Thyroid gland (tissue), 4 donors: ENCODE data around the gene FOXL3. TPM values are rescaled to one million over a fixed set of nuclear protein-coding genes. Genes with fewer than 3 reads are reported as not detected.

Experiments
- DNase-seq, 2 donors: peaks; one replicate each; pipeline ENCODE4 v3.0.0-alpha.2; 2019
- H3K27ac ChIP-seq, 3 donors: fragments of 200-600 bp; sonication (generic); 1 replicate in 2 of 3; 2 replicates in 1 of 3; pipeline ENCODE4 v1.5.1; 2016 to 2019; ENCODE audit warnings: mild to moderate bottlenecking in 1 of 3, moderate library complexity in 1 of 3
- H3K27me3 ChIP-seq: fragments of 200-600 bp; sonication (generic); one replicate; pipeline ENCODE4 v1.5.1; 2019
- H3K36me3 ChIP-seq, 2 donors: fragments of 200-600 bp; sonication (generic); one replicate each; pipeline ENCODE4 v1.5.1; 2016 to 2019
- H3K4me1 ChIP-seq, 2 donors: fragments of 200-600 bp; sonication (generic); one replicate each; pipeline ENCODE4 v1.5.1; 2017 to 2019
- H3K4me3 ChIP-seq, 3 donors: fragments of 200-600 bp; sonication (generic); replicated peaks in 1 of 3; 1 replicate in 2 of 3; 2 replicates in 1 of 3; pipeline ENCODE4 v1.5.1; 2016; ENCODE audit warnings: mild to moderate bottlenecking in 1 of 3
- H3K9me3 ChIP-seq: fragments of 200-600 bp; sonication (generic); one replicate; pipeline ENCODE4 v1.5.1; 2017
- POLR2A ChIP-seq, 2 donors: fragments of 450-650 bp; IDR thresholded peaks; one replicate each; pipeline ENCODE4 v1.6.1; 2017; ENCODE audit warnings: antibody characterized with exemption in 2 of 2, mild to moderate bottlenecking in 2 of 2, moderate library complexity in 1 of 2
- WGBS, 2 donors: methylation state at CpG; one replicate each; pipeline ENCODE4 v1.1.5; 2017; 5-methylcytosine and 5-hydroxymethylcytosine counted together
- intact Hi-C: fragments of 100-400 bp; cut with DNase I; formaldehyde crosslinking; loops from one replicate; pipeline ENCODE4 v1.15.1; 2023
- total RNA-seq, 4 donors: library from RNA; depleted of rRNA; stranded (reverse); fragments of >200 nt; gene quantifications; one replicate each; pipeline ENCODE4 v1.2.3, GENCODE V29; 2016
- TF ChIP-seq, protein P1 (sequence below), 6 experiments: fragments of 200-600 bp in 3 of 6; fragments of 450-650 bp in 3 of 6; sonication (generic) in 3 of 6; IDR thresholded peaks; one replicate each; pipeline ENCODE4 v1.5.1; 2016 to 2019; ENCODE audit warnings: antibody characterized with exemption in 6 of 6, mild to moderate bottlenecking in 2 of 6, inconsistent platforms in 1 of 6, moderate library complexity in 1 of 6

The FOXL3 gene
- total RNA-seq, 4 donors from 2014 or later = not detected

DNA sequence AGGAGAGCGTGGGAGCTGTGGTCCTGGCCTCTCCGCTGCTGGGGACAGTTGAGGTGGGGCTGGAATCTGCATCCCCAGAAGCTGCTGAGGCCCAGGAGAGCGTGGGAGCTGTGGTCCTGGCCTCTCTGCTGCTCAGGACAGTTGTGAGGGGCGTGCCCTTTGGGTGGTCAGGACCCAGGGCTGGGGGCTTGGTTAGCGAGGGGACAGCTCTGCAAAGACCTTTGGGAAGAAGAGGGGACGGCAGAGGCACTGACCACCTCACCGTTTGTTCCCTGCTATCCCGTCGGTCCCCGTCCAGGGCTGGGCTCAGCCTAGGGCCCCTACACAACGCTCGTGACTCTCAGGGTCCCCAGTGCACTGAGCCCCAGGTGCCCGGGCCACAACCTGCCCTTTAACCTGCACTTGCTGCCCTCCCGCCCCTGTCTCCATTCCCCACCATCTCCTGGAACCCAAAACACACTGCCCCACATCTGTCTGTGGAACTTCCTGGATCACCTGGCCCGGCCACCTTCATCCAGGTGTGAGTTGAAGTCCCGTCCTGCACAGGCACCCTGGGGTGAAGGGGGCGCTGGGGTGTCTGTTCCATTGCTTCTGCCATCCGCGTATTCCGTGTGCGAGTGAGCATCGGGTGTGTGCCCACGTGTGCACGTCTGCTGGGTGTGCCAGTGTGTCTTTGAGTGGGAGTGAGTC, 14.1 kb downstream of the FOXL3 start:
- H3K4me1 ChIP-seq = no peaks in the 10 kb centered on the region
- intact Hi-C loops = no loop called here
- TF ChIP-seq, protein P1, sequence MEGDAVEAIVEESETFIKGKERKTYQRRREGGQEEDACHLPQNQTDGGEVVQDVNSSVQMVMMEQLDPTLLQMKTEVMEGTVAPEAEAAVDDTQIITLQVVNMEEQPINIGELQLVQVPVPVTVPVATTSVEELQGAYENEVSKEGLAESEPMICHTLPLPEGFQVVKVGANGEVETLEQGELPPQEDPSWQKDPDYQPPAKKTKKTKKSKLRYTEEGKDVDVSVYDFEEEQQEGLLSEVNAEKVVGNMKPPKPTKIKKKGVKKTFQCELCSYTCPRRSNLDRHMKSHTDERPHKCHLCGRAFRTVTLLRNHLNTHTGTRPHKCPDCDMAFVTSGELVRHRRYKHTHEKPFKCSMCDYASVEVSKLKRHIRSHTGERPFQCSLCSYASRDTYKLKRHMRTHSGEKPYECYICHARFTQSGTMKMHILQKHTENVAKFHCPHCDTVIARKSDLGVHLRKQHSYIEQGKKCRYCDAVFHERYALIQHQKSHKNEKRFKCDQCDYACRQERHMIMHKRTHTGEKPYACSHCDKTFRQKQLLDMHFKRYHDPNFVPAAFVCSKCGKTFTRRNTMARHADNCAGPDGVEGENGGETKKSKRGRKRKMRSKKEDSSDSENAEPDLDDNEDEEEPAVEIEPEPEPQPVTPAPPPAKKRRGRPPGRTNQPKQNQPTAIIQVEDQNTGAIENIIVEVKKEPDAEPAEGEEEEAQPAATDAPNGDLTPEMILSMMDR (IDR thresholded peaks at IDR 0.05) = no peak
- TF ChIP-seq POLR2A (IDR thresholded peaks at IDR 0.05) = no peak
- WGBS, 2 donors = 93 to 94% methylated on average over 23 to 24 of the region's 24 CpGs
- H3K36me3 ChIP-seq = no peaks in the 10 kb centered on the region
- no peaks in the 10 kb centered on the region for H3K27me3 ChIP-seq
- no peak overlapping the region for H3K4me3 ChIP-seq
- no peak for DNase-seq
- H3K9me3 ChIP-seq = no peaks in the 10 kb centered on the region
- no peak overlapping the region for H3K27ac ChIP-seq

DNA sequence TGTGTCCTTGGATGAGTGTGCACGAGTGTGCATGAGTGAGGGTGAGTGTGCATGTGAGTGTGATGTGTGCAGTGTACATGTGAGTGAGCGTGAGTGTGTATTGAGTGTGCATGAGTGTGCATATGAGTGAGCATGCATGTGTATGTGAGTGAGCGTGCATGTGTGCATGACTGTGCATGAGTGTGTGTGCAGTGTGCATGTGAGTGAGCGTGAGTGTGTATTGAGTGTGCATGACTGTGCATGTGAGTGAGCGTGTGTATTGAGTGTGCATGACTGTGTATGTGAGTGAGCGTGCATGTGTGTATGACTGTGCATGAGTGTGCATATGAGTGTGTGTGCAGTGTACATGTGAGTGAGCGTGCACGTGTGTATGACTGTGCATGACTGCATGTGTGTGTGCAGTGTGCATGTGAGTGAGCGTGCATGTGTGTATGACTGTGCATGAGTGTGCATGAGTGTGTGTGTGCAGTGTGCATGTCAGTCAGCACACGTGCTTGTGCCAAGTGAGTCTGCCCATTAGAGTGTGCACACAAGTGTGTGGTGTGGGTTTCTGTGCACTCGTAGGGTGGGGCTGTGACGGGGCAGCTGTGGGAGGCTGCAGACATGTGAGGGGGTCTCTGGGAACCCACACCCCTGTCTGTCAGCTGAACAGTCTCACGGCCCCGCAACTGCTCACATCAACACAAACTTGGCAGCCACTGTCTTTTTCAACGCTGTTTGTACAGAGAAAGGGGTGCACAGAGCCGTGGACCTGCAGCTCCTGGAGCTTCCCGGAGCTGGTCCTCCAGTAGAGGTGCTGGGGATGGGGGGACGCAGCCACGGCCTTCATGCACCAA, 14.8 kb downstream of the FOXL3 start:
- no peaks in the 10 kb centered on the region for H3K36me3 ChIP-seq
- H3K4me3 ChIP-seq = no peak overlapping the region
- 75 to 79% methylated on average over 14 to 19 of the region's 19 CpGs for WGBS, 2 donors
- no peak for DNase-seq
- H3K27ac ChIP-seq = no peak overlapping the region
- TF ChIP-seq, protein P1 (IDR thresholded peaks at IDR 0.05) = no peak
- no peak for TF ChIP-seq POLR2A (IDR thresholded peaks at IDR 0.05)
- intact Hi-C loops = no loop called here
- H3K4me1 ChIP-seq = no peaks in the 10 kb centered on the region
- no peaks in the 10 kb centered on the region for H3K27me3 ChIP-seq
- no peaks in the 10 kb centered on the region for H3K9me3 ChIP-seq

DNA sequence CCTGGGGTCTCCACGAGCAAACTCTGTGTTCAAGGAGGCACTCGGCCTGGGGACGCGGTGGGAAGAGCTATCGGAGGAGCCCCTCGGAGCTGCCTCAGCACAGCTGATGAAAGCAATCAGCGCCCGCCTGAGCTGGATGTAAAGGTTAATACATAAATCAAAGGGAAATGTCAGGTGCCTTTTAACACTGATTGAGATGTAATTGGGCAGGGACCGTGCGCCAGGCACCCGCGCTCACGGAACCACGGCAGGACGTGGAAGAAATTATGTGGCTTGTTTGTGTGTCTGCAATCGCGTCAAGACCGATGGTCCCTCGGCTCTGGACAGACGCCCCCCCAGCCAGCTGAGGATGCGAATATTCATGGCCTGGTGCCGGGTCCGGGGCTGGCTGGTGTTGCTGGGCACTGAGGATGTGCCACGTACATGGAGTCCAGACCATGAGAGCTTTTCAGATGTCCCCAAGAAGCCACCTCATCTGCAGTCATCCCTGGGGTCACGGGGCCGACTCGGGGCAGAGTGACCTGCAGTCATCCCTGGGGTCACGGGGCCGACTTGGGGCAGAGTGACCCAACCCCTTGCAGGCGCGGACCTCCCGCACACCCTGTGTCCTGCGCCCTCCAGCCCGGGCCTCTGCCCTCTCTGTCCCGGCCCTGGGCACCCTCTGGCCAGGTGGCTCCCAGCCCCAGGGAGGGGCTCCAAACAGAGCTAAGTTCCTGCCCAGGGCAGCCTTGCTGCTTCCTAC, 15.6 kb downstream of the FOXL3 start:
- no peaks in the 10 kb centered on the region for H3K4me1 ChIP-seq
- H3K27me3 ChIP-seq = no peaks in the 10 kb centered on the region
- DNase-seq = no peak
- TF ChIP-seq, protein P1 (IDR thresholded peaks at IDR 0.05) = no peak
- no peak for TF ChIP-seq POLR2A (IDR thresholded peaks at IDR 0.05)
- 87 to 89% methylated on average over 22 to 25 of the region's 35 CpGs for WGBS, 2 donors
- intact Hi-C loops = no loop called here
- H3K36me3 ChIP-seq = no peaks in the 10 kb centered on the region
- H3K9me3 ChIP-seq = no peaks in the 10 kb centered on the region
- no peak overlapping the region for H3K27ac ChIP-seq
- H3K4me3 ChIP-seq = no peak overlapping the region

DNA sequence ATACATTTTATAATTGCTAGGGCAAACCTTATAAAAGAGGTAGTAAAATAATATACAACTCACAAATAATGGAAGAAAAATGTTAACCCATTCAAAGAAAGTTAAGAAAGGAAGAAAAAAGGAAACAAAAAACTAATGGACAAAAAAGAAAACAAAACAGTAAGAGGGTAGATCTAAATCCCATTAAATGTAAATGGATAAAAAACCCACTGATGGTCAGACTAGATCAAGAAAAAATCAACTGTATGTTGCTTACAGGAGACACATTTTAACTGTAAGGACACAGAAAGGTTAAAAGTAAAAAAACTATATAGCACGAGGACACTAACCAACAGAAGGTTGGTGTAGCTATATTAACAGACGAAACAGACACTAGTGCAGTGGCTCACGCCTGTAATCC, 18.0 kb downstream of the FOXL3 start:
- H3K9me3 ChIP-seq = no peaks in the 10 kb centered on the region
- H3K27ac ChIP-seq = no peak overlapping the region
- no peak overlapping the region for H3K4me3 ChIP-seq
- H3K36me3 ChIP-seq = no peaks in the 10 kb centered on the region
- H3K4me1 ChIP-seq = peaks cover 0 to 7% of the 10 kb centered on the region in 2 donors
- DNase-seq = no peak
- intact Hi-C loops = no loop called here
- TF ChIP-seq POLR2A (IDR thresholded peaks at IDR 0.05) = no peak
- TF ChIP-seq, protein P1 (IDR thresholded peaks at IDR 0.05) = no peak
- WGBS, 2 donors = 82 to 93% methylated on average over 3 of the region's 3 CpGs
- H3K27me3 ChIP-seq = no peaks in the 10 kb centered on the region
